SH-SY5Y (cell line): ENCODE data around the gene BLMH.

Experiments used
- GATA2 ChIP-seq: IDR thresholded peaks from 2 replicates; pipeline ENCODE4 v1.6.1; 2011; ENCODE audit warnings: mild to moderate bottlenecking, low read depth, low read length
- GATA3 ChIP-seq: IDR thresholded peaks from 2 replicates; pipeline ENCODE4 v1.6.1; 2011; ENCODE audit warnings: low read depth, mild to moderate bottlenecking, low read length, moderate library complexity

DNA sequence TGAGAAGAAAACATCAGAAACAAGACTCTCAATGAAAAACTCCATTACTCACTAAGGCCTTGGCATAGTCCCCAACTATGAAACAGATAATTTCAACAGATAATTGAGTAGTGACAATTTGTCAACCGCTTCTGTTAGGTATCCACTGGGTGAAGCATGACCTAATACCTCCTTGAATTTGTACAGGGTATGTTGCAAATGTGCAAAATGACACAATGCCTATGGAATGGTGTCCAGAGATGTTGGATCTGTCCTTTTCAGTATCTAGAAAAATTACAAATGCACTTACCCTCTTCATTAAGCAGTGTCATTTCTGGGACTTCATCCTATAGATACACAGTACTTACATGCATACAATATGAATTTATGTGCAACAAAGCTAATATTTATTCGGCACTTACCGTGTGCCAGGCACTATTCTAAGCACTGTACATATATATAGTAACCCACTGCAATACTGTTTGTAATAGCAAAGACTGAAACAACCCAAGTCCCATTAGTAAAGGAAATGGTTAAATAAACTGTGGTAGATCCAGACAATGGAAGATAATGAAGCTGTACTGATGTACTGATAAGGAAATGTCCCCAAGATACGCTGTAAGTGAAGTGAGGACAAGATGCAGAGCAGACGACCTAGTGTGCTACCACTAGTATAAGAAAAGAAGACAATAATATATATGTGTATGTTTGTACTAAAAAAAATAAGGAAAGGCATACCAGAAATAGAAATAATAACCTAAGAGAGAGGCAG lies 34.8 kb downstream of the BLMH start:
- TF ChIP-seq GATA3 = peak; percentile 75
- TF ChIP-seq GATA2 = peak; percentile 23; the same call in 1 of the 2 replicates
